ENCODE data around the gene DAAM2.

GRCh38 chr6:39942903-39943580 lies 150.9 kb downstream of the DAAM2 start:
- no peak for TF ChIP-seq YY1 (IDR thresholded peaks at IDR 0.05; ENCODE audit: insufficient read depth, insufficient read length)
- TF ChIP-seq ZNF274 (IDR thresholded peaks at IDR 0.05; ENCODE audit: low read depth, low read length) = no peak
- TF ChIP-seq SUZ12 (IDR thresholded peaks at IDR 0.05; ENCODE audit: extremely low read depth, insufficient read depth, insufficient read length) = no peak

Data from NT2/D1 (cell line).